Common myeloid progenitor, CD34-positive (primary cell): Measurements from ENCODE around the gene TRIM24.

ENCODE experiments used
- CTCF ChIA-PET: fragments of 350-600 bp; sonication (Branson Sonifier 250); formaldehyde crosslinking; loops from one replicate; lab custom pipeline; 2021; ENCODE audit warnings: antibody characterized with exemption; lab: Charles Lee
- POLR2A ChIA-PET: fragments of 350-600 bp; sonication (Branson Sonifier 250); formaldehyde crosslinking; loops from one replicate; lab custom pipeline; 2021; ENCODE audit warnings: antibody characterized with exemption; lab: Charles Lee
- DNase-seq, 3 donors: peaks; one replicate each; pipeline versions ENCODE4 v3.0.0 to v3.0.0-alpha.2; 2013
- H3K27ac ChIP-seq, 2 experiments: 1 replicate in 1 of 2; 2 replicates in 1 of 2; pipeline ENCODE4 v1.7.0; 2013; ENCODE audit warnings: inconsistent platforms in 2 of 2, low read length in 2 of 2, mild to moderate bottlenecking in 2 of 2, low read depth in 1 of 2, moderate library complexity in 1 of 2; ENCODE audit not compliant: severe bottlenecking in 2 of 2, insufficient read depth in 1 of 2, poor library complexity in 1 of 2
- H3K27me3 ChIP-seq, 5 experiments: replicated peaks in 2 of 5; 1 replicate in 3 of 5; 2 replicates in 2 of 5; pipeline versions ENCODE4 v1.6.1 to v1.7.0; 2013; ENCODE audit warnings: low read length in 4 of 5, mild to moderate bottlenecking in 2 of 5, moderate library complexity in 2 of 5, inconsistent platforms in 1 of 5; ENCODE audit not compliant: insufficient read depth in 5 of 5, control insufficient read depth in 4 of 5
- H3K36me3 ChIP-seq, 4 experiments: 1 replicate in 2 of 4; 2 replicates in 2 of 4; pipeline versions ENCODE4 v1.6.1 to v1.7.0; 2013; ENCODE audit warnings: low read length in 3 of 4, control low read depth in 1 of 4, mild to moderate bottlenecking in 1 of 4; ENCODE audit not compliant: control insufficient read depth in 4 of 4, insufficient read depth in 4 of 4
- H3K4me1 ChIP-seq, 4 experiments: 1 replicate in 3 of 4; 2 replicates in 1 of 4; pipeline versions ENCODE4 v1.6.1 to v1.7.1; 2013; ENCODE audit warnings: low read length in 3 of 4, mild to moderate bottlenecking in 3 of 4, control low read depth in 1 of 4, inconsistent platforms in 1 of 4, moderate library complexity in 1 of 4; ENCODE audit not compliant: control insufficient read depth in 4 of 4, insufficient read depth in 4 of 4; ENCODE audit errors: control extremely low read depth in 1 of 4
- H3K4me3 ChIP-seq, 7 experiments: 1 replicate in 4 of 7; 2 replicates in 3 of 7; pipeline versions ENCODE4 v1.5.1 to v1.7.0; 2013; ENCODE audit warnings: mild to moderate bottlenecking in 7 of 7, low read length in 6 of 7, moderate library complexity in 6 of 7, inconsistent platforms in 2 of 7, low read depth in 2 of 7, control low read depth in 1 of 7; ENCODE audit not compliant: insufficient read depth in 4 of 7, control insufficient read depth in 1 of 7; ENCODE audit errors: extremely low read depth in 1 of 7
- H3K9me3 ChIP-seq, 5 experiments: 1 replicate in 4 of 5; 2 replicates in 1 of 5; pipeline versions ENCODE4 v1.6.1 to v1.7.1; 2013; ENCODE audit warnings: low read length in 4 of 5, mild to moderate bottlenecking in 2 of 5, inconsistent platforms in 1 of 5, low read depth in 1 of 5, moderate library complexity in 1 of 5; ENCODE audit not compliant: control insufficient read depth in 4 of 5, insufficient read depth in 2 of 5; ENCODE audit errors: control extremely low read depth in 1 of 5
- WGBS: methylation state at CpG from one replicate; pipeline ENCODE4 v1.1.5; 2013; ENCODE audit not compliant: insufficient coverage; 5-methylcytosine and 5-hydroxymethylcytosine counted together

The TRIM24 gene

DNA sequence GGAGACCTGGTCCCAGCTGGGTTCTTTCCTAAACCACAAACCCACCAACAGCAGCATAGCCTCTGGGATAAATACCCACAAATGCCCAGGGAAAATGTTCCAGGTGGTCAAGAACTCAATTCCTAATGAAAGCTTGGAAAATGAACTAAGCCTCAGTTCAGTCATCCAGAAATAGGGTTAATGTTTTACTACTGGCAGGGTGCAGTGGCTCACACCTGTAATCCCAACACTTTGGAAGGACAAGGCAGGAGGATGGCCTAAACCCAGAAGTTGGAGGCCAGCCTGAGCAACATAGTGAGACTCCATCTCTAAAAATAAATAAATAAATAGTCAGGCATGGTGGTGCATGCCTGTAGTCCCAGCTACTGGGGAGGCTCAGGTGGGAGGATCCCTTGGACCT lies 158.9 kb downstream of the TRIM24 start:
- H3K27me3 ChIP-seq = no peaks in the 10 kb centered on the region
- H3K36me3 ChIP-seq = peaks cover 0 to 3% (median 0%) of the 10 kb centered on the region in 4 experiments
- no peaks in the 10 kb centered on the region for H3K9me3 ChIP-seq
- no peak overlapping the region for H3K4me3 ChIP-seq
- ChIA-PET CTCF (interaction anchor here (0.6 to 1.6 kb wide), 5 partner anchors 9 to 716 kb away, joined by 3 to 5 read pairs (median 3); no protein-coding TSS in a partner anchor), POLR2A (interaction anchor here (0.6 kb wide), 1 partner anchor 18 kb away, joined by 4 read pairs; no protein-coding TSS in a partner anchor)
- no peak for DNase-seq
- H3K27ac ChIP-seq = no peak overlapping the region
- H3K4me1 ChIP-seq = peaks cover 0 to 12% (median 5%) of the 10 kb centered on the region in 4 experiments

DNA sequence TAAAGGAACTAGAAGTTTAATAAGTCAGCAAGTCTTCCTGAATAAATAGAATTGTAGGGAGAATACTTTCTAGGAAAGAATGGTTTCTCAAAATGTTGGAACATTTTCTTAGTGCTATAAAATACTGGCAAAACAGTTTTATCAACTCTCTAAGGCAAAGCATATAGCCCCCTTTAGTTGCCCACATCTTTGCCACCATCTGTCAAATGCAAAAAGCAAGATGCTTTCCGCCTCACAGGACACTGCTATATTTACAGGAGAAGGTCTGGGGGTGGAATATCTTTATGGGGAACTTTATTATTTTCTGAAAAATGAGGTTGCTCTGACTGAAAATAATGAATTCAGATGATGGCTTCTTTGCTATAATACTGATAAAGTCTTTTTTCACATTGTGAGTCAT lies 162.8 kb downstream of the TRIM24 start:
- CTCF ChIA-PET = no interaction called here
- DNase-seq = peak in 2 of 3 donors; percentile 24 to 60

DNA sequence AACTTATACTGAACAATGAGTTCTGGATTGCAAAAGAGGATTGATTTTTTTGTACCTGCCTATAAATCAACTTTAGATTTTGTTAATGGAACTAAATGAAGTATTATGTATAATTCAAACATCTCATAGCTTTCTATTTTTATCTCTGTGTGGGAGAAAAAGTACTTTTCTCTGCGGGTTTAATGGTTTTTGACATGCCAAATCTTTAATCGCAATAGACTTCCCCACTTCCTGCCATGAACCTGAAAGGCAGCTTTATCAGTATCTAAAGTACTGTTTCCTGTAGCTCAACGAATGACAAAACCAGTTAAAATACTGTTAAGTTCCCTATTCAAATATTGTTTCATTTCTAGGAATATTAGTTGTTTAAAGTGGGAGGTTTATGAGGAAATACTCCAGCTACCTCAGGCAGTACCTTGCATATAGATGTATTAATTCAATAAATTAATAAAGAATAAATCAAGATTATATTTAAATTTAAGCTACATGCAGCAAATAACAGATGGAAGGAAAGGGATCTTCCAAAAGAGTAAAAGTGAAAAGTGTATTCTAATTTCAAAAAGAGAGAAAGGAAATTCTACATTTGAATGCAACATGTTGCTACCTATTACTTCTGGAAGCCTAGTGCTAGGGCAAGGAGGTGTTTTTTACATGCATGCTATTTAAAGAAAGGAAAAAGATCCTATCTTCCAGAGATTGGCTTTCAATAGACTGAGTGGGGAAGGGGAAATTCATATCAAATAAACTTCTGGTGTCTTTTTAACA lies 165.2 kb downstream of the TRIM24 start:
- Histone ChIP-seq H3K36me3 (peaks cover 0 to 3% (median 0%) of the 10 kb centered on the region in 4 experiments), H3K4me3 (peak overlapping the region in 5 of 7 experiments; percentile 15 to 45 (median 40)), H3K27me3 (no peaks in the 10 kb centered on the region), H3K27ac (peak overlapping the region; percentile 8 to 73), H3K9me3 (no peaks in the 10 kb centered on the region), H3K4me1 (peaks cover 15 to 44% (median 37%) of the 10 kb centered on the region in 4 experiments)
- peak; percentile 89 to 97 (median 93) for DNase-seq
- 0% methylated on average over 1 of the region's 3 CpGs for WGBS
- ChIA-PET CTCF (interaction anchor here (0.7 to 2.2 kb wide), 11 partner anchors 15 to 459 kb away, joined by 3 to 9 read pairs (median 3); no protein-coding TSS in a partner anchor), POLR2A (interaction anchor here (0.6 to 1.9 kb wide), 13 partner anchors 8 to 368 kb away, joined by 3 to 23 read pairs (median 4); no protein-coding TSS in a partner anchor)

More for the DNA sequence above, 162.8 kb downstream of the TRIM24 start:
- Histone ChIP-seq H3K9me3 (no peaks in the 10 kb centered on the region), H3K4me3 (no peak overlapping the region), H3K4me1 (peaks cover 15 to 46% (median 37%) of the 10 kb centered on the region in 4 experiments), H3K27ac (no peak overlapping the region), H3K27me3 (no peaks in the 10 kb centered on the region), H3K36me3 (peaks cover 0 to 3% (median 0%) of the 10 kb centered on the region in 4 experiments)
- WGBS = 67% methylated on average over 1 of the region's 1 CpG
- POLR2A ChIA-PET = no interaction called here

GRCh38 chr7:138625849-138626230 lies 165.8 kb downstream of the TRIM24 start:
- Histone ChIP-seq H3K27me3 (no peaks in the 10 kb centered on the region), H3K36me3 (no peaks in the 10 kb centered on the region), H3K4me1 (peaks cover 15 to 44% (median 37%) of the 10 kb centered on the region in 4 experiments), H3K4me3 (peak overlapping the region in 4 of 7 experiments; percentile 15 to 45 (median 20)), H3K9me3 (no peaks in the 10 kb centered on the region), H3K27ac (peak overlapping the region; percentile 8 to 73)
- CTCF ChIA-PET = interaction anchor here (0.9 to 2.2 kb wide), 7 partner anchors 9 to 113 kb away, joined by 3 to 9 read pairs (median 5); no protein-coding TSS in a partner anchor
- WGBS = 0% methylated on average over 3 of the region's 5 CpGs
- POLR2A ChIA-PET = interaction anchor here (0.6 to 1.9 kb wide), 10 partner anchors 12 to 368 kb away, joined by 3 to 23 read pairs (median 4); no protein-coding TSS in a partner anchor
- DNase-seq = peak; percentile 49 to 86 (median 78)

GRCh38 chr7:138626846-138627245 lies 166.8 kb downstream of the TRIM24 start:
- ChIA-PET CTCF (interaction anchor here (1.2 to 2.2 kb wide), 3 partner anchors 8 to 15 kb away, joined by 3 to 9 read pairs (median 6); no protein-coding TSS in a partner anchor), POLR2A (interaction anchor here (0.7 kb wide), 1 partner anchor 41 kb away, joined by 3 read pairs; no protein-coding TSS in a partner anchor)
- Histone ChIP-seq H3K27ac (no peak overlapping the region), H3K9me3 (no peaks in the 10 kb centered on the region), H3K27me3 (no peaks in the 10 kb centered on the region), H3K4me1 (peaks cover 15 to 44% (median 37%) of the 10 kb centered on the region in 4 experiments), H3K4me3 (no peak overlapping the region), H3K36me3 (no peaks in the 10 kb centered on the region)
- no CpG with 5 or more reads among the region's 2 CpGs for WGBS
- no peak for DNase-seq

GRCh38 chr7:138627361-138627760 lies 167.3 kb downstream of the TRIM24 start:
- Histone ChIP-seq H3K4me3 (no peak overlapping the region), H3K9me3 (no peaks in the 10 kb centered on the region), H3K27ac (no peak overlapping the region), H3K4me1 (peaks cover 15 to 46% (median 37%) of the 10 kb centered on the region in 4 experiments), H3K36me3 (no peaks in the 10 kb centered on the region), H3K27me3 (no peaks in the 10 kb centered on the region)
- WGBS = 100% methylated on average over 3 of the region's 6 CpGs
- no peak for DNase-seq
- ChIA-PET POLR2A (no interaction called here), CTCF (interaction anchor here (1.5 kb wide), 1 partner anchor 13 kb away, joined by 6 read pairs; no protein-coding TSS in a partner anchor)
